Cerebellar nuclear complex (tissue), 1 donor: Measurements from ENCODE around the gene CTPS1.

Source experiments
- DNase-seq, 2 experiments: peaks; one replicate each; lab custom pipeline; 2025; lab: John Stamatoyannopoulos, UW

The CTPS1 gene, protein sequence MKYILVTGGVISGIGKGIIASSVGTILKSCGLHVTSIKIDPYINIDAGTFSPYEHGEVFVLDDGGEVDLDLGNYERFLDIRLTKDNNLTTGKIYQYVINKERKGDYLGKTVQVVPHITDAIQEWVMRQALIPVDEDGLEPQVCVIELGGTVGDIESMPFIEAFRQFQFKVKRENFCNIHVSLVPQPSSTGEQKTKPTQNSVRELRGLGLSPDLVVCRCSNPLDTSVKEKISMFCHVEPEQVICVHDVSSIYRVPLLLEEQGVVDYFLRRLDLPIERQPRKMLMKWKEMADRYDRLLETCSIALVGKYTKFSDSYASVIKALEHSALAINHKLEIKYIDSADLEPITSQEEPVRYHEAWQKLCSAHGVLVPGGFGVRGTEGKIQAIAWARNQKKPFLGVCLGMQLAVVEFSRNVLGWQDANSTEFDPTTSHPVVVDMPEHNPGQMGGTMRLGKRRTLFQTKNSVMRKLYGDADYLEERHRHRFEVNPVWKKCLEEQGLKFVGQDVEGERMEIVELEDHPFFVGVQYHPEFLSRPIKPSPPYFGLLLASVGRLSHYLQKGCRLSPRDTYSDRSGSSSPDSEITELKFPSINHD

DNA sequence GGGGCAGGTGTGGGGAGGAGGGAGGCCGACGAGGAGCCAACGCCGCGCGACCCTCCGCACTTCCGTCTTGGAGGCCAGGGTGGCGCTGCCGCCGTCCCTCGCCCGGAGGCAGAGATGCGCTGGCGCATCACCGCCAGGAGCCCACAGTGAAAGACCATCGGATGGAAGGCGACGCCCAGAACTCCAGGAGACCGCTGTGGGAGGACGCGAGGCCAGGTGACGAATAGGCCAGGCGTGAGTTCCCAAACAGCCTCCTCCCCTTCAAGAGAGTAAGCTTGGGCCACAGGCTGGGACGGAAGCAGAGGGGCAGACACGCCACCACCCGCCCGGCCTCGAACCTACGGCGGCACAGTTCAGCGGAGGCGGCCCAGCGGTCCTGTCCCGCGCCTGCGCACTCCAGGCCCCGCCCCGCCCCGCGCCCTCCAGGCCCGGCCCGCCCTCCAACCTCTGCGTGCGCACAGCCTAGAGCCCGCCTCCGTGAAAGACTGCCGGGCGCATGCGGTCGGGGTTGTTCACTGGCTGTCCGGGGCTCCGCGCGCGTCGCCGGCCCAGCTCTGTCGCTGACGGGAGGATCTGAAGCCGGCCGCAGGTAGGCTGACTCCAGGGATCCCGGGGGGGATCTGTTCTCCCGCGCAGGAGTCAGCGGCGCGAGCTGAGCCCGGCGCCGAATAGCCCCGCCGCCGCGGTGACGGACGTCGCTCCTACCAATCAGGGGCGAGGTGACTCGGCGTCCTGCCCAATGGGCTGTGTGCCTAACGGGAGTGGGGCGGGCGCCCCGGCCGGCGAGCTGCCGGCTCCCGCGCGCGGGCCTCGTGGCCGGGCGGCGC is at the start of gene CTPS1:
Gene CTPS1 (plus strand): TSS at position 456 of the 827 bp plus-strand sequence. CDS start 3,595 bp downstream, outside the sequence.
- peak; percentile 28 to 73 for DNase-seq

DNA sequence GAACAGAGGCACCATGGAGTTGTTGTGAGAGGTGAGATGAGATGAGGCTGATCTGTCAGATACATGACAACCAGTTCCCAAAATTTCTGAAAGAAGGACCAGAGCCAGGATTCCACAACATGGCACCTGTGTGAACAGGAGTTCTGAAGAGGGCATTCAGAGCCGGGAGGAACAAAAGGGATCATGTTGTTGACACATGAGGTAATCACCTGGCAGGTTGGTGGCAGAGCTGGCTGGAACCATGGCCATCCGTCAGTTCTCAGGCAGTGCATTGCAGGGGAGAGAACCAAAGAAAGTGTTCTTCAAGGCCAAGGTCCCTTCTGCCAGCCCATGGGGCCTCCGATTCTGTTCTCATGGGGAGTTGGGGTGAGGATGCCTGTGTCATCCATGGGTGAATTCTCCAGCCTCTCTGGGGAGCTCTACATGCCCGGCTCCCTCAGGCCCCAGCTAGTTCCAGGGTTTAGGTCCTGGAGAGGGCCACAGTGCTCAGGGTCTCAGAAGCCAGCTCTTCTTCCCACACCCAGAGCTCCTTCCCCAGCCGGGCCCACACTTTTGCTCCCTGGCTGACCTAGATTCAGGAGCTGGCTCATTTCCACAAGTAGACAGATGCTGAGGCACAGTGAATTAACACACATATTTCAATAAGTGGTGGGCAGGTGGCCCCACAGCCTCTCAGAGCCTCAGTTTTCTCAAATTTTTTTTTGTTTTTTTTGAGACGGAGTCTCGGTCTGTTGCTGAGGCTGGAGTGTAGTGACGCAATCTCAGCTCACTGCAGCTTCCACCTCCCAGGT is 49.1 kb upstream of the CTPS1 start:
- no peak for DNase-seq

DNA sequence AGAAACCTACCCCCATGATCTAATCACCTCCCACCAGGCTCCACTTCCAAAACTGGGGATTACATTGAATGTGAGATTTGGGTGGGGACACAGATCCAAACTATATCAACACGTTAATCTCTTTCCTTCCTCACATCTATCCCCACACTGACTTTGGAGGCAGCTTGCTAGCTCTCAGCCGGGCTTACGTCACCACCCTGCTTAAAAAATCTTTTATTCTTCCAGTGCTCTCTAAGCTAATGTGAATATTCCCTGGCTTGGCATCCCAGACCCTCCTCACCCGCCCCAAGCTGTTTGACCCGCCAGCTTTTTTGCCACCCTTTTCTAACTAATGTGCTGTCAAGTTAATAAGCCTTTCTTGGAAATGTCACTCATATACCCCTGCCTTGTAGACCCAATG is 47.9 kb upstream of the CTPS1 start:
- DNase-seq: no peak

DNA sequence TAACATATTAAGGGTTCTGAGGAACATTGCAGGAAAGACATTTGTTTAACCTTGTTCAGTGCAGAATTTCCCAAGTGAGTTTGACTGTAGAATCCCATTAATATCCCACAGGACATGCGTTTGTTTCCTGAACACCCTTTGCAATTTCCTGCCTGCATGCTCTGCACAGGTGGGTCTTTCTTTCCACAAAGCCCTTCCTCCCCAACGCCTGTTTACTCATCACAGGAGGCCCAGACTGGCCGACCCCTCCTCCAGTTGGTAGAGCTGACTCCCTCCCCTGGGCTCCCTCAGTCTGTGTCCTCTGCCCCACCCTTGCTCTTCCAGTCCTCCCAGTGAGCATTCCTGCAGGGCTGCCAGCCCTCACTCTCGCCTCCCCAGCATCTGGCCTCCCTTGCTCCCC is 47.5 kb upstream of the CTPS1 start:
- no peak for DNase-seq

DNA sequence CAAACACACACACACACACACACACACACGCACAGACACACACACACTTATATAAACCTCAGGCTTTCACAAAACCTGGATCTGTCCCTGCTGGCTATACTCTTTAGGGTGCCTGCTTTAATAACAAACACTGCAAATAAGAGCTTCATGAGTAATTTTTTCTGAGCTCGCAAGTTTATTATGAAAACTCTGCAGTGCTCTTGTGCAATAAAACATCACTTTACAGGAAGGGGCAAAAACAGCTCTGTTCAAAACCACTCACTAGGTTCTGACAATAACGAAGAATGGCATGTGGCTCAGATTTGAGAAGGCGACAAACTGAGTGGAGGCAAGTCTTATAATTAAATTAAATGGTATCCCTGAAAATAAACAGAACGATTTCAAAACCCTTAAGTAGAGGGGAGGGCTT is 42.6 kb upstream of the CTPS1 start:
- DNase-seq: no peak

DNA sequence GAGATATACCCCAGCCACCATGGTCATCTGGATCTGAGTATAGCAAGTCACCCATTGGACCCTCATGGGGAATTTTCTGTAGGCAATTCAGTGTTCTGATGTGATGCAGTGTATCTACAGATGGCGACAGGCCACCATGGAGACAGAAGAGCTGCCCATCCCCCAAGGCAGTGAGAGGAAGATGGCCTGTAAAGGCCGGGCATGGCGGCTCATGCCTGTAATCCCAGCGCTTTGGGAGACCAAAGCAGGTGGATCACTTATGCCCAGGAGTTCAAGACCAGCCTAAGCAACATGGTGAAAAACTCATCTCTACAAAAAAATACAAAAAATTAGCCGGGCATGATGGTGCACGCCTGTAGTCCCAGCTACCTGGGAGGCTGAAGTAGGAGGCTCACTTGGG is 41.1 kb upstream of the CTPS1 start:
- no peak for DNase-seq

DNA sequence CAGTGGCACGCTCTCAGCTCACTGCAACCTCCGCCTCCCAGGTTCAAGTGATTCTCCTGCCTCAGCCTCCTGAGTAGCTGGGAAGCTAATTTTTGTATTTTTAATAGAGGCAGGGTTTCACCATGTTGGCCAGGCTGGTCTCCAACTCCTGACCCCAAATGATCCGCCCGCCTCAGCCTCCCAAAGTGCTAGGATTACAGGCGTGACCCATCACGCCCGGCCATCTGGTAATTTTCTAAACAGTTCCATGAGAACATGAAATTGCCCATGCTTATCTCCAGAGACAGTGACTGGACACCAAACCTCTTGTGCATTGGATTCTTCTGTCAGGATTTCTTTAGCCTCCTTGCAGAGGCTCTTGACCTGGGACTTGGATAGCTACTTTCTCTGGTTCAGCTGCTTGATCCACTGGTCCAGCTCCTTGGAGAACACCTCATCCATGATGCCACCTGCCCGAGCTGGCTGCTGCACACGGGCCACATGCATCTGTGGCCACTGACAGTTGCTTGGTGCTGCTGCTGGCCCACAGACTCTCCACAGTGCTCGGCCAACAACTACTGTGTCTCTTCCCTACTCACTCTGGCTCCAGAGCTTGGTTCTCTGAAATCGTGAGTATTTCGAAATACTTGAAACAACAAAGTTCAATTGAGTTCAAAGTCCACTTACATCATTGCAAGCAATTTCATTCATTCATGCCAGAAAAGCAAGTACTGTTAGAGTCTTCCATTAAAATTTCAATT is 40.0 kb upstream of the CTPS1 start:
- DNase-seq: no peak

DNA sequence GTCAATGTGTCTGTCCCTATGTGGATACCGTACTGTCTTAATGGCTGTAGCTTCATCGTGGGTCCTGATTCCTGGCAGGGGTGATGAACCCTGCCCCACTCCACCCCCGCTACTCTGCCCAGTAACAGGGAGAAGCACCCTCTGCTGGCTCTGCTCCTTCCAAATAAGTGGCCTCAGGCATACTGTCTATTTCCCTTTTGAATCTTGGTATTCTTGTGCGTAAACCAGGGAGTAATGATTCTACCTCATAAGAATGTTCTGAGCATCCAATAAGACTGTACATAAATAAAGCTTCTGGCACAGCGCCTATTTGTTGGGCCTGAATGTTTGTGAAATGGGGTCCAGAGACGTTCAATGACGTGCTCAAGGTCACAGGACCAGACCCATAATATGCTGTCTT is 35.2 kb upstream of the CTPS1 start:
- no peak for DNase-seq

DNA sequence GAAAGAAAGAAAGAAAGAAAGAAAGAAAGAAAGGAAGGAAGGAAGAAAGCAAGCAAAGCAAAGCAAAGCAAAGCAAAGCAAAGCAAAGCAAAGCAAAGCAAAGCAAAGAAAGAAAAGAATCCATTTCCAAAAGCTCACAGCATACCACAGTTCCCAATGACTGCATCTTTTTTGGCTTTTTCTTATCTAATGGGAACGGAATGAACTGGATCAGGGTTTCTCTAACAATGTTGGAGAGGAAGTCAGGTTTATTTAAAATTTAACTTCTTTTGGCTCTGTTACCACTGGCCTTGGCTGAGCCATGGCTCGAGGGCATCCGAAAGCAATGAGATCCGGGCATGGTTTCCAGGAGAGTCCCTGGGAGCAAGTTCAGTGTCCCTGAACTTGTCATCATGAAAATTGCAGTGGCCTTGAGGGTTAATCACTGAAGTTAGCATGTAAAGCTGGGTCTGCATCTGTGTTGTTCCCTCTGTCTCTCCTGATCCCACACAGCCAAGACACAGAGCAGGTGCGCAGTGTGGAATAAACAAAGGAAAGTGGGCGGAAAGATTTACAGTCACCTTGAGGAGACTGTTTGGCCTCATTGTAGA is 34.6 kb upstream of the CTPS1 start:
- DNase-seq: no peak

DNA sequence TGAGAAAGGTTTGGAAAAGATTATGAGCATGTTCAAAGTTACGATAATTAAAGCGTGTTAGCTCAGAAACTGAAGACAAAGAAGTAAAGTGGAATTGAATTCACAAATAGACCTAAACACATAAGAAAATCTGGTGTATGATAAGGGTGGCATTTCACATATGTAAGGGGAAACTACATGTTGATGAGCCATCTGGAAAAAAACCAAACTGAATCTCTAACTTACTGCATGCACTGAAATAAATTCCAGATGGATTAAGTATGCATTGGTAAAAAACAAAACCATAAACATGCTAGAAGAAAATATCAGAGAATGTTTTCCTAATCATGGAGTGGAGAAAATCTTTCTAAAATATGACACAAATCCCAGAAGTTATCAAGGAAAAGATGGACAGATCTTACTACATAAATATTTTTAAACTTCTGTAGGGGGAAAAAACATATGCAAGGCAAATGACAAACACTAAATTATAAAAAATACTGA is 34.0 kb upstream of the CTPS1 start:
- no peak for DNase-seq

DNA sequence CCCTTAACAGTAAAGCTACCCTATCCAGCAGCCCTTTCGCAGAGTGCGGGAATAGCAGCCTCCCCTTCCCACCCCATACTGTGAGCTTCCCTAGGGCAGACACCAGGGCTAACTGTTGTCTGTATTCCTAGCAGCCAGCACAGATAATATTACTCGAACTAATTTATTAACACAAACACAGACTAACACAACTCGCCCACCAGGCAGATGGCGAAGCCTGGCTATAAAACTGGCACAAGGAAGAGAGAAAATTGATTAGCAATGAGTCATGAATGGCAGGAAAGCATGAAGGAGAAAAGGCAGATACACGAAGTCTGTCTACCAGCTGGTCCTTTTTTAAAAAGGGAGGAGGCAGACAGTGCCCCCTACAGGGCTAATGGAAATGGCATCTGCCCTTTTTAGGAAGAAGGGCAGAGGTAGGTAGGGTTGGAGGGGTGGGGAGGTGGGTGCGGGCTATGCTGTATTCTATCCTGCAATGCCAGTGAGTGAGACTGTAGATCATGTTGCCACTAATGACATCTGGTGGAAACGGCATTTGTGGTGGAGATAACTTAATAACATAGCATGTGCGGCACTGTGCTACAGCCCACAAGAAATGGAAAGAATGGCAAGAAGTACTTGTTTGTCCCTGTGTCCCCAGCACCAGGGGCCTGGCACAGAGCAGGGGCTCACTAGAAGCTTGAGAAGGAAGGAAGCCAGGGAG is 30.6 kb upstream of the CTPS1 start:
- no peak for DNase-seq

DNA sequence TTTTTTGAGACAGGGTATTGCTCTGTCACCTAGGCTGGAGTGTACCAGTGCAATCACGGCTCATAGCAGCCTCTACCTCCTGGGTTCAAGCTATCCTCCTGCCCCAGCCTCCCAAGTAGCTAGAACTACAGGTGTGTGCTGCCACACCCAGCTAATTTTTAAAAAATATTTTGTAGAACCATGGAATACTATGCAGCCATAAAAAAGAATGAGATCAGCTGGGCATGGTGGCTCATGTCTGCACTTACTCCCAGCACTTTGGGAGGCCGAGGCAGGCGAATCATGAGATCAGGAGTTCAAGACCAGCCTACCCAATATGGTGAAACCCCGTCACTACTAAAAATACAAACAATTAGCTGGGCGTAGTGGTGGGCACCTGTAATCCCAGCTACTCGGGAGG is 29.9 kb upstream of the CTPS1 start:
- DNase-seq: no peak

DNA sequence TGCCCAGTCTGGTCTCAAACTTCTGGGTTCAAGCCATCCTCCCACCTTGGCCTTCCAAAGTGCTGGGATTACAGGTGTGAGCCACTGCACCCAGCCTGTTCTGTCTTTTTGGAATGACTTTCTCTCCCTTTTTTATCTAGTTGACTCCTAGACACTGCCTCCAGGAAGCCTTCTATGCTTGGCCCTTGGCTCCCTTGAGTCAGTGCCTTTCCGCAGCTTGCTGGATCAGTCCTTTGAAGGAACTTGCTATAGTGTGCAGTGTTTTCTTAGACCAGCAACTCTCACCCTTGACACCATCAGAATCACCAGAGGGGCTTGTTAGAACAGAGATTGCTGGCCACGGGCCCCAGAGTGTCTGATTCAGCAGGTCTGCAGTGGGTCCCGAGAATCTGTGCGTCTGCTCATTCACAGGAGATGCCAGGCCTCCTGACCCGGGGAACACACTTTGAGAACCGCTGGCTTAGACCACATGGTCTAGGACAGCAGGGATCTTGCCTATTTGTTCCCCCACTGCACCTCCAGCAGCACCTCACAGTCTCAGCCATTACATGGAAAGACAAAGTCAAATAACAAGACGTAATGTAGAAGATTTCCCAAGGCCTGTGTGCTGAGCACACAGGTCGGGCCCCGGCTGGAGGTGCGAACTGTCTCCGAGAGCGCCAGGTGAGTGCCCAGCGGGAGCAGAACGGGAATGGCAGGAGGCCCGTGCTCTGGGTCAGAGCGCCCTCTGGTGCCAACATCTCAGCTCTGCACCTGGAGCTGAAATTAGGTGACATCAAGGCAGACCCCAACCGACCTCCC is 27.4 kb upstream of the CTPS1 start:
- DNase-seq: peak in 1 of 2 experiments; percentile 51

DNA sequence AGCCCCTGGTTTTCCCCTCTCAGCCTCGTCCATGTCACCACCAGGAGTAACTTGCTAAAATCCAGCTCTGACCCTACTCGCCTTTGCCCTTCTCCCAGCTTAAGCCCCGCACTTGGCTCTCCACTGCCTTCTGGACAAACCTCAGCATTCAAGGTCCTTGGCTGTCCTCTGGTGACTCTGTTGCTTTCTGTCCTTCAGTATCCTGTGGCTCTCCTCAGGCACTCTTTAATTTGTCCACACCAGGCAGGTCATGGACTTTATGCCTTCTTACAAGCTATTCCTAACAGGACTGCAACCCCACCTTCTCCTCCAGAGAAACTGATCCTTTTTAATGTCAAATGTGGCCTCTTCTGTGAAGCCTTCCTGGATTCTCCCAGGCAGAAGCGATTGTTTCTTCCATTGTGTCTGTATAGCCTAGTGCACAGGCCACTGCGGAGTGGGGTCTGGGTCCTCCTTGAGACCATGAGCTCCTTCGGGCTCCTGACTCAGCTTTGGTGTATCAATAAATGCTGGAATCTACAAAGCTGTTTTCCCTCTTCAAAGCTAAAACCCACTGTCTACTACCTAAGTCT is 26.7 kb upstream of the CTPS1 start:
- DNase-seq: no peak

DNA sequence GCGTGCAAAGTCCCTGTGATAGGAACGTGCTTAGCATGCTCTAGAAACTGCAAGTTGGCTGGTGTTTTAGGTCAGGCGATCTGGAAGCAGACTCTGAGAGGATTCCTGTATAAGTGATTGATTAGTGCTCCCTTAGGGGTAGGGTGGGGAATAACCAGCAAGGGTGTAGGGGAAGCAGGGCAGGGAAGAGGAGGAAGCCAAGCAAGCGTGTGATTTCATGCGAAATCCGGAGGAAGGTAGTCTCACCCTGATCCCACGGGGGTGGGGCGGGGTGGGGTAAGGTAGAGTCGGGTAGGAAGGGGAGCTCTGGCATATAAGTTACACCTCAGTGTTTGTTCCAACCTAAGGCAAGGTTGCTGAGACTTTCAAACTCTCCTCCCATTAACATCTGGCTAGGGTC is 24.9 kb upstream of the CTPS1 start:
- DNase-seq: no peak

DNA sequence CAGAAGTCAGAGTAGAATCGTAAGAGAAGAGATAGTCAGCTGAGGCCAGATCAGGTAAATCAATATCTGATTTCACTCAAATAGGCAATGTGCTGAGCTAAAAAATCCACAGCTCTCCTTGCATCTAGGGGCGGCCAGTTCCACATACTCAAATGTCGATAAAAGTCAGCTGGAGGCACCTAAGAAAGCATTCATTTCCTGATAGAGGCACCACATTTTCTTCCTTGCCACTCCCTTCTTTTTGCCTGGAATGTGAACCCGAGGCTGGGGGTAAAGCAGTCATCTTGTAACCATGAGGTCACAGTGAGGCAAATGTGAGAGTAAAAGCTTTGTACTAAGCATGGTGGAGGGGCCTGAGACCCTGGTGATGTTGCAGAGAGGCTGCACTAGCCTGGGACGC is 24.2 kb upstream of the CTPS1 start:
- DNase-seq: no peak

DNA sequence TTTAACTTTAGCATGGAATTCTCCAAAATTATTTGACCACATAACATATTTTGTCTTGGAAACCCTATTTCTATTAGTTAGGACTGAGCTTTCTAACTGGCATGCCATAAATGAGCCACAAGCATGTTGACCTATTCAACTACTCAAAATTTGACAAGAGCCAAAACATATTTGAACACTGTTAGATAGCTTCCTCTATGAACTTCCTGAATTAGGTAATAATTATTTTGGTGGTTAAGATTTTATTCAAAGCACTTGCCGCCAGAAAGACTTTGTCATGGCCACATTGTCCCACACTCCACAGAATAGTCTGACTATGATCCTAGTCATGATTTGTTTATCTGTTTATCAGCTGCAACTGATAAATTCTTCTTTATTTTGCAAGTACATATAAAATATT is 23.1 kb upstream of the CTPS1 start:
- DNase-seq: no peak

DNA sequence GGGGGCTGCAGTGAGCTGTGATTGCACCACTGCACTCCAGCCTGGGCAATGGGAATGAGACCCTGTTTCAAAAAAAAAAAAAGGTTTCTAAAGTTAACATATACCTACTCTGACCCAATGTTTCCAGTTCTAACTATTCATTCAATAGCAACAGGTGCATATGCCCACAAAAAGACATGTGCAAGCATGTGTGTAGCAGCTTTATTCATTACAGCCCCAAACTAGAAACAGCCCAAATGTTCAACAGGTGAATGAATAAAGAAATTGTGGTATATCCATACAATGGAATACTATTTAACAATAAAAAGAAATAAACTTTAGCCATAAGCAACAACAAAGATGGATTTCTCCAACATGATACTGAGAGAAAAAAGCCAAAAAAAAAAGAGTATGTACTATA is 21.3 kb upstream of the CTPS1 start:
- DNase-seq: no peak

DNA sequence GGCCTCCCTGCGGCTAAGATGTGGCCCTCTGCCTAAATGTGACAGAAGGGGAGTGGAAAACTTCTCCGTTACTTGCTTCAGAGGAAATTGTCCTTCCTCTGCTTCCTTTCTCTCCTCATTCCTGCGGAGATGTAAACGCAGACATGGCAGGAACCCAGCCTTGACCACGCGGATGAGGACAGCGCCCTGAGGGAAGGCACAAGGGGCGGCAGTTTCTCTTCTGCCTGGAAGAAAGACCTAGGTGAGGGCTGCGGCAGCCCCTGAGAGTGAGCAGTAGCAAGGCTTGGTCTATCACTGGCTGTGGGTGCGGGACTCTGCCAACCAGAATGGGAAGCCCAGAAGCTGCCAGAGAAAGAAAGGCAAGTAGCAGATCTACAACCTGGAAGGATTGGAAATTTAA is 14.0 kb upstream of the CTPS1 start:
- no peak for DNase-seq
